ENCODE data around the gene CNGA2. TPM values are rescaled to one million over a fixed set of nuclear protein-coding genes. Genes with fewer than 3 reads are reported as not detected.

Gene CNGA2
- total and polyA plus RNA-seq, 2 experiments from 2014 or later, result not detected

DNA sequence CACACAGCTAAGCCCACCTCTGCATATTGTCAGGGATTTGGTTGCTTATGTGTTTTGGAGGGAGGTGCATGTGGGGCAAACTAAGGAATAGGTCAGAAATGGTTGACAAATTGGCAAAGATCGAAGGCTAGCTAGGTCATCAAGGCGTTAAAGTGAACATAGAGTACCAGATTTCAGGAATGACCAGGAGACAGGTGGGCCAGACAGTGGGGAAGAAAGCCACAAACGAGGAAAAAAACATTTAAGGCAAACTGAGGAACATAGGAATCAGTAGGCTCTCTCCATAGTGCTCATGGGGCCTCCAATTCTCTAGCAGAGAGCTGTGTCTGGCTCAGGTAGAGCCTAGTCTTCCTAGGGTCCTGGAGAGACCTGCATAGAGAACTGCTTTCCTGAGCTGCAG, 57.4 kb downstream of the CNGA2 start:
- DNase-seq (ENCODE audit: low spot score), result no peak
- no peak overlapping the region for H3K27ac ChIP-seq
- H3K36me3 ChIP-seq (replicated peaks; ENCODE audit: insufficient read depth, low read depth), result no peaks in the 10 kb centered on the region
- no peaks in the 10 kb centered on the region for H3K9me3 ChIP-seq (ENCODE audit: low read depth)
- 62% methylated on average over 3 of the region's 3 CpGs for WGBS (ENCODE audit: low lambda C conversion rate, missing lambda C conversion rate)
- TF ChIP-seq CTCF (IDR thresholded peaks at IDR 0.05; ENCODE audit: poor library complexity) (no peak), EZH2 (IDR thresholded peaks at IDR 0.05; ENCODE audit: borderline replicate concordance) (no peak), EZH2phosphoT487 (IDR thresholded peaks at IDR 0.05; ENCODE audit: low read depth, severe bottlenecking, unreplicated experiment) (no peak)
- H2AFZ ChIP-seq, result no peak overlapping the region
- H3K27me3 ChIP-seq, result no peaks in the 10 kb centered on the region
- H3K4me3 ChIP-seq, result no peak overlapping the region
- H3K79me2 ChIP-seq, result no peaks in the 10 kb centered on the region
- H3K4me1 ChIP-seq (ENCODE audit: insufficient read depth), result no peaks in the 10 kb centered on the region
- H3K9me2 ChIP-seq (replicated peaks; ENCODE audit: insufficient read depth), result no peaks in the 10 kb centered on the region
- H3K4me2 ChIP-seq, result no peak overlapping the region
- no peaks in the 10 kb centered on the region for H4K20me1 ChIP-seq (ENCODE audit: insufficient read depth, poor library complexity, severe bottlenecking)

DNA sequence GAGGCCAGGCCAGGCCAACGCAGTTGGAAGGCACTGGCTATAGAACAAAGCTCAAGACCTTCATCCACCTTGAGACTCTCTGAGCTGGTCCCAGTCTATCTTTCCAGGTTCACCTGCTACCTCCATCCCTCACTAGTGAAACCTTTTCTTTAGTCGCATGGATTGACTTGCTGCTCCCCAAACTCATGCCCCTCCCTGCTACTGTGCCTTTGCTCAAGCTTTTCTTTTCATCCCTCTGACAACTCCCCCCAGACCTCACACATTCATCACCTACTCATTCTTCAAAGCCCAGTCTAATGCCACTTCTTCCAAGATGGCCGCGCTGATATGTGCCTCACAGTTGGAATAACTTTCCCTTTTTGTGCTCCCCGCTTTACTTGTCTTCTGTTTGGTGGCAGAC, 58.0 kb downstream of the CNGA2 start:
- 75% methylated on average over 5 of the region's 5 CpGs for WGBS (ENCODE audit: low lambda C conversion rate, missing lambda C conversion rate)
- TF ChIP-seq EZH2 (IDR thresholded peaks at IDR 0.05; ENCODE audit: borderline replicate concordance) (no peak), CTCF (IDR thresholded peaks at IDR 0.05; ENCODE audit: poor library complexity) (no peak), EZH2phosphoT487 (IDR thresholded peaks at IDR 0.05; ENCODE audit: low read depth, severe bottlenecking, unreplicated experiment) (no peak)

DNA sequence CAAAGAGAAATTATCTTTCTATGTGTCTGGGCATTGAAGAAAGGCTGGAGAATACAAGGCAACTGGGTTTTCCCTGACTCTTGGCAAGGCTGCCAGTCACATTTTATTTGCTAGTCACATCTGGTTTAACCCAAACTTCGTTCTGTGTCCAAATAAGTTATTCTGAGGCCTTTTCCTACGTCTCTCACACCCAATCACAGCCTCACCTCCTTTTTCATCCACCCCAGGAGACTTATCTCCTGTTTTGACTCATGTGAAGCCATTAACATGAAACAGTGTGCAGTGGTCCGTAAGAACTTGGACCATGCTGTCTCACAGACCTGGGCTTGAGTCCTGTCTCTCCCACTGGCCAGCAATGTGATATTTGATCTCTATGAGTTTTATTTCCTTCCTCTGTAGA, 59.3 kb downstream of the CNGA2 start:
- Histone ChIP-seq H3K4me1 (ENCODE audit: insufficient read depth) (no peaks in the 10 kb centered on the region), H3K79me2 (no peaks in the 10 kb centered on the region), H3K27me3 (no peaks in the 10 kb centered on the region), H4K20me1 (ENCODE audit: insufficient read depth, poor library complexity, severe bottlenecking) (no peaks in the 10 kb centered on the region), H2AFZ (no peak overlapping the region), H3K4me2 (no peak overlapping the region), H3K9me2 (replicated peaks; ENCODE audit: insufficient read depth) (no peaks in the 10 kb centered on the region), H3K27ac (no peak overlapping the region), H3K4me3 (no peak overlapping the region), H3K36me3 (replicated peaks; ENCODE audit: insufficient read depth, low read depth) (no peaks in the 10 kb centered on the region), H3K9me3 (ENCODE audit: low read depth) (no peaks in the 10 kb centered on the region)
- DNase-seq (ENCODE audit: low spot score), result no peak
- WGBS (ENCODE audit: low lambda C conversion rate, missing lambda C conversion rate), result 35% methylated on average over 3 of the region's 3 CpGs
- no peak for TF ChIP-seq CTCF (IDR thresholded peaks at IDR 0.05; ENCODE audit: poor library complexity)
- no peak for TF ChIP-seq EZH2 (IDR thresholded peaks at IDR 0.05; ENCODE audit: borderline replicate concordance)
- TF ChIP-seq EZH2phosphoT487 (IDR thresholded peaks at IDR 0.05; ENCODE audit: low read depth, severe bottlenecking, unreplicated experiment), result no peak

More for the DNA sequence above, 58.0 kb downstream of the CNGA2 start:
- Histone ChIP-seq H3K4me3 (no peak overlapping the region), H3K27me3 (no peaks in the 10 kb centered on the region), H3K27ac (no peak overlapping the region), H3K9me2 (replicated peaks; ENCODE audit: insufficient read depth) (no peaks in the 10 kb centered on the region), H3K79me2 (no peaks in the 10 kb centered on the region), H2AFZ (no peak overlapping the region), H3K4me1 (ENCODE audit: insufficient read depth) (no peaks in the 10 kb centered on the region), H3K9me3 (ENCODE audit: low read depth) (no peaks in the 10 kb centered on the region), H3K36me3 (replicated peaks; ENCODE audit: insufficient read depth, low read depth) (no peaks in the 10 kb centered on the region), H4K20me1 (ENCODE audit: insufficient read depth, poor library complexity, severe bottlenecking) (no peaks in the 10 kb centered on the region), H3K4me2 (no peak overlapping the region)
- DNase-seq (ENCODE audit: low spot score), result no peak

Other genes with a start within 250 kb of the CNGA2 start
- 0.24 TPM in 1 of 2 replicates, not detected in the other for gene PASD1, start 171.1 kb upstream of the CNGA2 start, total RNA-seq
- not detected in 2 replicates for gene PASD1, start 171.1 kb upstream of the CNGA2 start, polyA plus RNA-seq
- 0.17 and 0.20 TPM in 2 replicates for gene PRRG3, start 39.3 kb upstream of the CNGA2 start, total RNA-seq
- 0.22 and 0.36 TPM in 2 replicates for gene PRRG3, start 39.3 kb upstream of the CNGA2 start, polyA plus RNA-seq
- gene FATE1, start 18.7 kb upstream of the CNGA2 start, total RNA-seq, result not detected in 2 replicates
- not detected in 2 replicates for gene FATE1, start 18.7 kb upstream of the CNGA2 start, polyA plus RNA-seq
- not detected in 2 replicates for gene MAGEA4, start 178.1 kb downstream of the CNGA2 start, total RNA-seq
- not detected in 2 replicates for gene MAGEA4, start 178.1 kb downstream of the CNGA2 start, polyA plus RNA-seq
- gene GABRE, start 239.9 kb downstream of the CNGA2 start, total RNA-seq, result 15.1 and 15.5 TPM in 2 replicates
- 9.0 and 17.8 TPM in 2 replicates for gene GABRE, start 239.9 kb downstream of the CNGA2 start, polyA plus RNA-seq